Measurements from ENCODE around the gene AGRN. TPM values are rescaled to one million over a fixed set of nuclear protein-coding genes. Genes with fewer than 3 reads are reported as not detected.
A peak's percentile ranks its signal among the peaks of the same experiment; 100 is the strongest.

Gene AGRN
- total RNA-seq, 1 donor from 2014 or later: 335 TPM

DNA sequence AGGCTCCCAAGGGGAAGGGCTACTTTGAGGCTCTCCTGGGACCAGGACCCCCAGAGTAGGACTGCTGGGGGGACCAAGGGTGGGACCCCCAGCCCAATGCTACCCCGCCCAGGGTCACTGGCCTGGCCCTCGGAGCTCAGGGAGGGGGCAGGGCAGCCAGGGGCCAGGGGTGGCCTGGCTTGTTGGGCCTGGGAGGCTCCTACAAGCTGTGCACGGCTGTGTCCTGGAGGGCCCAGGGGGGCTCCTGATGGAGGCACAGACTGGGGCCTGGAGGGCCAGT, 22.3 kb upstream of the AGRN start:
- Mint-ChIP-seq H3K9me3 (ENCODE audit: low read depth) (peaks cover 2% of the 10 kb centered on the region), H3K4me1 (ENCODE audit: low read depth) (peaks cover 4% of the 10 kb centered on the region), H3K4me3 (ENCODE audit: low read depth) (peak overlapping the region; percentile 14), H3K27ac (no peak overlapping the region), H3K27me3 (peaks cover 16% of the 10 kb centered on the region), H3K36me3 (ENCODE audit: insufficient read depth) (peaks cover under 1% of the 10 kb centered on the region)
- DNase-seq (ENCODE audit: low spot score, unreplicated experiment): no peak
- TF ChIP-seq, protein P1, sequence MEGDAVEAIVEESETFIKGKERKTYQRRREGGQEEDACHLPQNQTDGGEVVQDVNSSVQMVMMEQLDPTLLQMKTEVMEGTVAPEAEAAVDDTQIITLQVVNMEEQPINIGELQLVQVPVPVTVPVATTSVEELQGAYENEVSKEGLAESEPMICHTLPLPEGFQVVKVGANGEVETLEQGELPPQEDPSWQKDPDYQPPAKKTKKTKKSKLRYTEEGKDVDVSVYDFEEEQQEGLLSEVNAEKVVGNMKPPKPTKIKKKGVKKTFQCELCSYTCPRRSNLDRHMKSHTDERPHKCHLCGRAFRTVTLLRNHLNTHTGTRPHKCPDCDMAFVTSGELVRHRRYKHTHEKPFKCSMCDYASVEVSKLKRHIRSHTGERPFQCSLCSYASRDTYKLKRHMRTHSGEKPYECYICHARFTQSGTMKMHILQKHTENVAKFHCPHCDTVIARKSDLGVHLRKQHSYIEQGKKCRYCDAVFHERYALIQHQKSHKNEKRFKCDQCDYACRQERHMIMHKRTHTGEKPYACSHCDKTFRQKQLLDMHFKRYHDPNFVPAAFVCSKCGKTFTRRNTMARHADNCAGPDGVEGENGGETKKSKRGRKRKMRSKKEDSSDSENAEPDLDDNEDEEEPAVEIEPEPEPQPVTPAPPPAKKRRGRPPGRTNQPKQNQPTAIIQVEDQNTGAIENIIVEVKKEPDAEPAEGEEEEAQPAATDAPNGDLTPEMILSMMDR (IDR thresholded peaks at IDR 0.05; ENCODE audit: unreplicated experiment): no peak

DNA sequence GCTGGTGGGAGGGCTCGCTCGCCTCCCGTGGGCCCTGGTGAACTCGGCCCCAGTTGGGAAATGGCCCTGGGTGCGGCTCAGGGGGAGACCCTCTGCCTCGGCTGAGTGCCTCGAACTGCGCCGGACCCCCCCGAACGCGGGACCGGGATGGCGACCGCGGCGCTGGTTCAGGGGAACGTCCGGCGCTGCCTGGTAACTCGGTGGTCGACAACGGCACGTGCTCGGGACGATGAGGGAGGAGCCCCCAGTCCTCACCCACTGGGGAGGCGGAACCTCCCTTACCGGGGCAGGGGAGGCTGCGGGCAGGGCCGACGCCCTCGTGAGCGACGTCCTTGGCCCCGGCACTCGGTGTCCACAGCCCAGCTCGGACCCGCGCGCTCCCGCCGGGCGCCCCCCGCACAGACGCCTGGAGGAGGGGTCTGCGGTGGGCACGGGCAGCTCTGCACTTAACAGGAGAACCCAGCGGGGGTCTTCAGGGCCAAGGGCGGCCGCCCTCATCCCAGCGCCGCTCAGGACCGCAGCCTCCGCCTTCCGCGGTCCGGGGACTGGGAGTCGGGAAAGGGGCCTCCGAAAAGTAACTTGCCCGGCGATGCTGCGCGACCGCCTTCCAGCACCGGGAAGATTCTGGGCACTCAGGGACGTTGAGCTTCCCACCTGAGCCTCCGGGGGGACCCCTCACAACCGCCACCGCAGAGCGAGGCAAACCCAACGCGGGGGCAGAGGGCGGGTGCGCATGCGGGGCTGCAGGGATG, 21.8 kb upstream of the AGRN start:
- Mint-ChIP-seq H3K4me3 (ENCODE audit: low read depth) (peak overlapping the region; percentile 66), H3K27me3 (peaks cover 15% of the 10 kb centered on the region), H3K4me1 (ENCODE audit: low read depth) (peaks cover 4% of the 10 kb centered on the region), H3K27ac (peak overlapping the region; percentile 24), H3K36me3 (ENCODE audit: insufficient read depth) (no peaks in the 10 kb centered on the region), H3K9me3 (ENCODE audit: low read depth) (no peaks in the 10 kb centered on the region)
- DNase-seq (ENCODE audit: low spot score, unreplicated experiment): peak; percentile 44
- TF ChIP-seq, protein P1 (IDR thresholded peaks at IDR 0.05; ENCODE audit: unreplicated experiment): no peak

DNA sequence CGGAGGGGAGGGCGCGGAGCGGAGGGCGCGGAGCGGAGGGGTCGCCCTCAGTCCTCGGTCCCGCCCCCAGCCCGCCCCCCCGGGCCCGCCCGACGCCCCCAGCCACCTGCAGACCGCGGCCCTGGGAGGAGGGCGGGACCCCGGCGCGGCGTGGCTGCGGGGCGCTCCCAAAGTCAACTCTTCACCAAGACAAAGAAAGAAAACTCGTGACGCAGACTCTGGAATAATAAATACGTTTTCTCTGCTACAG, 21.2 kb upstream of the AGRN start:
- H3K4me3 Mint-ChIP-seq (ENCODE audit: low read depth): peak overlapping the region; percentile 66
- H3K27ac Mint-ChIP-seq: no peak overlapping the region
- peaks cover 4% of the 10 kb centered on the region for H3K4me1 Mint-ChIP-seq (ENCODE audit: low read depth)
- peaks cover 15% of the 10 kb centered on the region for H3K27me3 Mint-ChIP-seq
- H3K9me3 Mint-ChIP-seq (ENCODE audit: low read depth): no peaks in the 10 kb centered on the region
- TF ChIP-seq, protein P1 (IDR thresholded peaks at IDR 0.05; ENCODE audit: unreplicated experiment): no peak
- no peaks in the 10 kb centered on the region for H3K36me3 Mint-ChIP-seq (ENCODE audit: insufficient read depth)
- DNase-seq (ENCODE audit: low spot score, unreplicated experiment): no peak

DNA sequence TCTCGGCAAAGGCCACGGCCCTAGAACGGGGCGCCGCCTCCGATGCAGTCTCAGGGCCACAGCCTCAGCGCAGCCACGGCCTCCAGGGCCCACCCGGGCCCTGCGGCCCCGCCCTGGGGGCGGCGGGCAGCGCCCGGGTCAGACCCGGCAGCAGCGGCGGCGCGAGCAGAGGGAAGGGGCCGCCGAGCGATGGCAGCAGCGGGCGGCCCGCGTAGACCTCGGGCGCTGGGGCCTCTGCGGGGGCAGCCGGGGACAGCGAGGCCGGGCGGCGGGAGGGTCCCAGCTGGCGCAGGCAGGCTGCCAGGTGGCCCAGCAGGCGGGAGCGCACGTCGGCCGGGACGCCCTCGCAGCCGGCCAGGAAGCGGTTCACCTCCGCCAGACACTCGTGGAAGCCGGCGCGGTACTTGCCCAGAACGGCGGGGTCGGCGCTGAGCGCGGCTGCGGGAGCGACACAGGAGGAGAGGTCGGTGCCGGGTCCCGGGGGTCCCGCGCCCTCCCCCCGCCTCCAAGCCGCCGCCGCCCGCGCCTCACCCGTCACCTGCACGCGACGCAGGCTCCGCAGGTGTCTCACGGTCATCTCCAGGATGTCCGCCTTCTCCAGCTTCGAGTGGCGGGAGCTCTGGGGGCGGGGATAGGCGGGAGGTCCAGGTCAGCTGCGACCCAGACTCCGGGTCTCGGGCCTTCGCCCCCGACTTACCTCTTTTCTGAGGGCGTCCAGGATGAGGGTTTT, 20.8 kb upstream of the AGRN start:
- peaks cover 4% of the 10 kb centered on the region for H3K4me1 Mint-ChIP-seq (ENCODE audit: low read depth)
- TF ChIP-seq, protein P1 (IDR thresholded peaks at IDR 0.05; ENCODE audit: unreplicated experiment): no peak
- H3K36me3 Mint-ChIP-seq (ENCODE audit: insufficient read depth): no peaks in the 10 kb centered on the region
- H3K9me3 Mint-ChIP-seq (ENCODE audit: low read depth): no peaks in the 10 kb centered on the region
- H3K27ac Mint-ChIP-seq: peak overlapping the region; percentile 62
- DNase-seq (ENCODE audit: low spot score, unreplicated experiment): peak; percentile 39
- peaks cover 15% of the 10 kb centered on the region for H3K27me3 Mint-ChIP-seq
- H3K4me3 Mint-ChIP-seq (ENCODE audit: low read depth): peak overlapping the region; percentile 67

DNA sequence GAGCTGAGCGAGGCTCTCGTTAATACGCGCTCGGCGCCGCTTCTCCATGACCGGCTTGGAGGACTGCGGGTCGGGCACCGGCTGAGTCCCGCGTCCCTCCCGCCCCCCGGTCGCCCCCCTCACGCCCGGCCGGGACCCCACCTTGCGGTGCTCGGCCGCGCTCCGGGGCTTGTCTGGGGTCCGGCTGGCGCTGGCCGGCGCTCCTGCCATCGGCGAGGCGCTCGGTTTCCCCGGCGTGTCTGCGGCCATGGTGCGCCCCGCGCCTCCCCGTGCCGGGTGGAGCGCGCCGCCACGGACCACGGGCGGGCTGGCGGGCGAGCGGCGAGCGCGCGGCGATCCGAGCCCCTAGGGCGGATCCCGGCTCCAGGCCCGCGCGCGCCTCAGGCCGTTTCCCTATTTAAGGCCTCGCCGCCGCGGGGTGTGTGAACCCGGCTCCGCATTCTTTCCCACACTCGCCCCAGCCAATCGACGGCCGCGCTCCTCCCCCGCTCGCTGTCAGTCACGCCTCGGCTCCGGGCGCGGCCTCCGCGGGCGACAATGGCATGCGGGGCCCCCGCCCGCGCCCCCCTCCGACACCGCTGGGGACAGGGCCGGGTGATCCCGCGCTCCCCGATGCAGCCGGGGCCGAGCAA, 20.1 kb upstream of the AGRN start, which contains the start of gene HES4:
Gene HES4 (minus strand): TSS at position 373 of the 632 bp plus-strand sequence. CDS start 124 bp downstream, at position 249.
- DNase-seq (ENCODE audit: low spot score, unreplicated experiment): peak; percentile 88

More for the DNA sequence above, 20.1 kb upstream of the AGRN start, which contains the start of gene HES4:
- Mint-ChIP-seq H3K36me3 (ENCODE audit: insufficient read depth) (no peaks in the 10 kb centered on the region), H3K4me3 (ENCODE audit: low read depth) (peak within 1 kb of the TSS; percentile 80), H3K27ac (peak within 1 kb of the TSS; percentile 99), H3K4me1 (ENCODE audit: low read depth) (peaks cover 8% of the 10 kb centered on the region), H3K9me3 (ENCODE audit: low read depth) (no peaks in the 10 kb centered on the region), H3K27me3 (peaks cover 14% of the 10 kb centered on the region)
- TF ChIP-seq, protein P1 (IDR thresholded peaks at IDR 0.05; ENCODE audit: unreplicated experiment): no peak
